Measurements from ENCODE around the gene CDC42. TPM values are rescaled to one million over a fixed set of nuclear protein-coding genes. Genes with fewer than 3 reads are reported as not detected.

Gene CDC42
- total RNA-seq, 1 experiment from 2014 or later, result 245 TPM

DNA sequence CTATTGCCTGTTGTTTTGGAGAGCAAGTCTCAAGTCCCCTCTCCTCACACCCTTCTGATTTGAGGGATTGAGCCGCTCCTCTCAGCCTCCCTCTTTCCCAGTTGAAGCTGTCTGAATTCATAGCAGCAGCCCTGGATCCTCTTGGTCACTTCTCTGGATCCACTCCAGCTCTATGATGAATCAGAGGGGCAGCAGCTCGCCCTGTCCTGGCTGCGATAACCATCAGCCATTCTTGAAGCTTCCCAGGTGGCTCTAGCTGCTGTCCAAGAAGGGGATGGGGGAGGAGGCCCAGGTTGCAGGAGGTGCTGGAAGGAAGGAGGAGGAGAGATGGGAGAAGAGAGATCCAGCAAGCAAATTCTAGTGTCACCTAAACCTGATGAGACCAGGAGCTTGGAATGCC lies 59.1 kb downstream of the CDC42 start:
- no peak for TF ChIP-seq EZH2phosphoT487 (IDR thresholded peaks at IDR 0.05; ENCODE audit: borderline replicate concordance, low read length)
- no peak for TF ChIP-seq EZH2 (IDR thresholded peaks at IDR 0.05; ENCODE audit: low read length, unreplicated experiment)
- TF ChIP-seq, protein P1, sequence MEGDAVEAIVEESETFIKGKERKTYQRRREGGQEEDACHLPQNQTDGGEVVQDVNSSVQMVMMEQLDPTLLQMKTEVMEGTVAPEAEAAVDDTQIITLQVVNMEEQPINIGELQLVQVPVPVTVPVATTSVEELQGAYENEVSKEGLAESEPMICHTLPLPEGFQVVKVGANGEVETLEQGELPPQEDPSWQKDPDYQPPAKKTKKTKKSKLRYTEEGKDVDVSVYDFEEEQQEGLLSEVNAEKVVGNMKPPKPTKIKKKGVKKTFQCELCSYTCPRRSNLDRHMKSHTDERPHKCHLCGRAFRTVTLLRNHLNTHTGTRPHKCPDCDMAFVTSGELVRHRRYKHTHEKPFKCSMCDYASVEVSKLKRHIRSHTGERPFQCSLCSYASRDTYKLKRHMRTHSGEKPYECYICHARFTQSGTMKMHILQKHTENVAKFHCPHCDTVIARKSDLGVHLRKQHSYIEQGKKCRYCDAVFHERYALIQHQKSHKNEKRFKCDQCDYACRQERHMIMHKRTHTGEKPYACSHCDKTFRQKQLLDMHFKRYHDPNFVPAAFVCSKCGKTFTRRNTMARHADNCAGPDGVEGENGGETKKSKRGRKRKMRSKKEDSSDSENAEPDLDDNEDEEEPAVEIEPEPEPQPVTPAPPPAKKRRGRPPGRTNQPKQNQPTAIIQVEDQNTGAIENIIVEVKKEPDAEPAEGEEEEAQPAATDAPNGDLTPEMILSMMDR (conservative IDR thresholded peaks at IDR 0.05; ENCODE audit: low read depth, low read length), result no peak
- POLR2A ChIA-PET (ENCODE audit: unreplicated experiment), result no interaction called here

GRCh38 chr1:22112554-22112953 lies 60.0 kb downstream of the CDC42 start:
- DNase-seq (no peak), ATAC-seq (no peak)
- H3K4me3 ChIP-seq (ENCODE audit: low read length), result no peak overlapping the region
- no TSS peak for BruUV-seq (replicated peaks)
- ChIA-PET POLR2A (ENCODE audit: unreplicated experiment) (no interaction called here), CTCF (no interaction called here)
- H3K27me3 ChIP-seq (ENCODE audit: low read length), result no peaks in the 10 kb centered on the region
- H3K36me3 ChIP-seq (ENCODE audit: low read depth, low read length), result peaks cover 6% of the 10 kb centered on the region; the same call in 1 of the 2 replicates
- TF ChIP-seq, protein P1 (conservative IDR thresholded peaks at IDR 0.05; ENCODE audit: low read depth, low read length), result no peak
- TF ChIP-seq EZH2phosphoT487 (IDR thresholded peaks at IDR 0.05; ENCODE audit: borderline replicate concordance, low read length) (no peak), EZH2 (IDR thresholded peaks at IDR 0.05; ENCODE audit: low read length, unreplicated experiment) (no peak)
- H3F3A ChIP-seq (ENCODE audit: low read length, unreplicated experiment), result no peaks in the 10 kb centered on the region
- no peaks in the 10 kb centered on the region for H3K4me1 ChIP-seq (ENCODE audit: insufficient read depth, low read length)
- no peaks in the 10 kb centered on the region for H3K9me2 ChIP-seq (replicated peaks; ENCODE audit: low read length)
- no peak overlapping the region for H2AFZ ChIP-seq (ENCODE audit: low read length)
- H3K9me3 ChIP-seq (ENCODE audit: low read length), result no peaks in the 10 kb centered on the region
- H3K27ac ChIP-seq (ENCODE audit: low read length), result no peak overlapping the region
- no peak overlapping the region for H3K9ac ChIP-seq (ENCODE audit: low read length)
- H3K4me2 ChIP-seq (ENCODE audit: low read length), result no peak overlapping the region
- intact Hi-C loops (cut with micrococcal nuclease), result no loop called here
- no peaks in the 10 kb centered on the region for H3K79me2 ChIP-seq (ENCODE audit: low read length)
- H4K20me1 ChIP-seq (ENCODE audit: low read length), result no peaks in the 10 kb centered on the region

More for the DNA sequence above, 59.1 kb downstream of the CDC42 start:
- CTCF ChIA-PET, result no interaction called here
- Histone ChIP-seq H3K4me3 (ENCODE audit: low read length) (no peak overlapping the region), H3K36me3 (ENCODE audit: low read depth, low read length) (peaks cover 9% of the 10 kb centered on the region; the same call in 1 of the 2 replicates), H3K9me2 (replicated peaks; ENCODE audit: low read length) (no peaks in the 10 kb centered on the region), H4K20me1 (ENCODE audit: low read length) (0 out of 2 replicates have a peak, but pooled peaks cover 2% of the 10 kb centered on the region), H3F3A (ENCODE audit: low read length, unreplicated experiment) (no peaks in the 10 kb centered on the region), H3K27me3 (ENCODE audit: low read length) (no peaks in the 10 kb centered on the region), H3K79me2 (ENCODE audit: low read length) (no peaks in the 10 kb centered on the region; the same call in 1 of the 2 replicates), H3K4me2 (ENCODE audit: low read length) (no peak overlapping the region), H3K9ac (ENCODE audit: low read length) (no peak overlapping the region), H2AFZ (ENCODE audit: low read length) (no peak overlapping the region), H3K27ac (ENCODE audit: low read length) (no peak overlapping the region), H3K9me3 (ENCODE audit: low read length) (no peaks in the 10 kb centered on the region), H3K4me1 (ENCODE audit: insufficient read depth, low read length) (no peaks in the 10 kb centered on the region)
- intact Hi-C loops (cut with micrococcal nuclease), result no loop called here
- DNase-seq (no peak), ATAC-seq (peak; percentile 20; the same call in 1 of the 2 replicates)
- no TSS peak for BruUV-seq (replicated peaks)

GRCh38 chr1:22114083-22115012 lies 61.8 kb downstream of the CDC42 start:
- H4K20me1 ChIP-seq (ENCODE audit: low read length), result no peaks in the 10 kb centered on the region
- no peaks in the 10 kb centered on the region for H3K27me3 ChIP-seq (ENCODE audit: low read length)
- H3K79me2 ChIP-seq (ENCODE audit: low read length), result no peaks in the 10 kb centered on the region
- ChIA-PET POLR2A (ENCODE audit: unreplicated experiment) (no interaction called here), CTCF (no interaction called here)
- H3K9me2 ChIP-seq (replicated peaks; ENCODE audit: low read length), result no peaks in the 10 kb centered on the region
- ATAC-seq, result no peak
- no TSS peak for BruUV-seq (replicated peaks)
- H3K9ac ChIP-seq (ENCODE audit: low read length), result no peak overlapping the region
- no peak overlapping the region for H3K4me2 ChIP-seq (ENCODE audit: low read length)
- DNase-seq, result no peak
- no peak overlapping the region for H3K4me3 ChIP-seq (ENCODE audit: low read length)
- H3K36me3 ChIP-seq (ENCODE audit: low read depth, low read length), result no peaks in the 10 kb centered on the region; the same call in 1 of the 2 replicates
- no peak overlapping the region for H3K27ac ChIP-seq (ENCODE audit: low read length)
- TF ChIP-seq, protein P1 (conservative IDR thresholded peaks at IDR 0.05; ENCODE audit: low read depth, low read length), result no peak
- H3F3A ChIP-seq (ENCODE audit: low read length, unreplicated experiment), result no peaks in the 10 kb centered on the region
- no peak overlapping the region for H2AFZ ChIP-seq (ENCODE audit: low read length)
- no peaks in the 10 kb centered on the region for H3K4me1 ChIP-seq (ENCODE audit: insufficient read depth, low read length)
- intact Hi-C loops (cut with micrococcal nuclease), result no loop called here
- no peaks in the 10 kb centered on the region for H3K9me3 ChIP-seq (ENCODE audit: low read length)
